HCT116 (cell line): Measurements from ENCODE around the gene FAM219A. TPM values are rescaled to one million over a fixed set of nuclear protein-coding genes. Genes with fewer than 3 reads are reported as not detected.
"Not testable (repeated sequence)": the region's sequence is repeated elsewhere in the genome, so short reads cannot be mapped to it uniquely, and the experiment has no call there.

Experiments used
- ATAC-seq: fragments of 200-7000 bp; cut with Tn5 transposase; 2 replicates; pipeline ENCODE4 v1.9.1; 2020; ENCODE audit warnings: mild to moderate bottlenecking, moderate library complexity
- BruUV-seq: library from RNA; stranded (reverse); fragments of 400-500 nt; replicated peaks from 2 replicates; lab custom pipeline; 2021; lab: Mats Ljungman, UMichigan
- CTCF ChIA-PET: fragments of 300-600 bp; sonication (Branson Sonifier 250); formaldehyde crosslinking; loops from one replicate; lab custom pipeline; 2021; ENCODE audit warnings: antibody characterized with exemption; lab: Charles Lee
- POLR2A ChIA-PET: fragments of 300-600, 350-600 bp; sonication (Branson Sonifier 250); formaldehyde crosslinking; loops from one replicate; lab custom pipeline; 2021; ENCODE audit warnings: antibody characterized with exemption; lab: Charles Lee
- RAD21 ChIA-PET, 2 experiments: fragments of 300-600 bp; sonication (Branson Sonifier 250); formaldehyde crosslinking; loops; one replicate each; lab custom pipeline; 2023; ENCODE audit warnings: low total read pairs in 2 of 2; ENCODE audit not compliant: uncharacterized antibody in 2 of 2, unreplicated experiment in 2 of 2, low non-redundant PET in 1 of 2; lab: Charles Lee
- DNase-seq: peaks from one replicate; pipeline ENCODE4 v3.0.0-alpha.2; 2010; ENCODE audit warnings: low read depth, low spot score
- H2AFZ ChIP-seq: fragments of 200-600 bp; shearing (Covaris generic), sonication (generic); 2 replicates; pipeline ENCODE4 v1.6.1; 2017; ENCODE audit warnings: low read depth, mixed run types, mixed read lengths, antibody characterized with exemption, low read length; ENCODE audit not compliant: poor library complexity, severe bottlenecking
- H3K27ac ChIP-seq: 2 replicates; pipeline ENCODE4 v1.5.1; 2012; ENCODE audit warnings: low read depth, low read length
- H3K27me3 ChIP-seq: fragments of 200-600 bp; sonication (generic); 2 replicates; pipeline ENCODE4 v1.6.1; 2016; ENCODE audit warnings: mixed run types, low read length, mixed read lengths; ENCODE audit not compliant: insufficient read depth
- H3K36me3 ChIP-seq, 2 experiments: fragments of 200-500 bp in 1 of 2; fragments of 200-600 bp in 1 of 2; sonication (Bioruptor generic) in 1 of 2; sonication (generic) in 1 of 2; 2 replicates each; pipeline versions ENCODE4 v1.5.1 to v1.6.1; 2014 to 2016; ENCODE audit warnings: low read length in 2 of 2, inconsistent platforms in 1 of 2, mixed read lengths in 1 of 2, mixed run types in 1 of 2; ENCODE audit not compliant: insufficient read depth in 2 of 2, control insufficient read depth in 1 of 2
- H3K4me1 ChIP-seq, 2 experiments: fragments of 200-600 bp in 1 of 2; sonication (generic) in 1 of 2; 2 replicates each; pipeline versions ENCODE4 v1.5.1 to v1.6.1; 2012 to 2017; ENCODE audit warnings: low read length in 2 of 2, inconsistent platforms in 1 of 2, mild to moderate bottlenecking in 1 of 2, mixed read lengths in 1 of 2, mixed run types in 1 of 2, moderate library complexity in 1 of 2; ENCODE audit not compliant: insufficient read depth in 2 of 2, control insufficient read depth in 1 of 2
- H3K4me2 ChIP-seq: fragments of 200-600 bp; sonication (generic); 2 replicates; pipeline ENCODE4 v1.6.1; 2017; ENCODE audit warnings: mixed run types, low read length, mixed read lengths
- H3K4me3 ChIP-seq, 2 experiments: fragments of 200-600 bp in 1 of 2; sonication (generic) in 1 of 2; replicated peaks in 1 of 2; 2 replicates each; pipeline ENCODE4 v1.5.1; 2011 to 2016; ENCODE audit warnings: low read length in 2 of 2, control low read depth in 1 of 2, low read depth in 1 of 2, mild to moderate bottlenecking in 1 of 2, mixed read lengths in 1 of 2, mixed run types in 1 of 2
- H3K79me2 ChIP-seq: fragments of 200-600 bp; sonication (generic); 2 replicates; pipeline ENCODE4 v1.6.1; 2017; ENCODE audit warnings: mild to moderate bottlenecking, mixed run types, low read length, moderate library complexity, mixed read lengths; ENCODE audit not compliant: insufficient read depth
- H3K9ac ChIP-seq: fragments of 200-600 bp; sonication (generic); 2 replicates; pipeline ENCODE4 v1.6.1; 2016; ENCODE audit warnings: low read length, mixed read lengths
- H3K9me2 ChIP-seq: fragments of 200-600 bp; sonication (generic), shearing (Covaris generic); 2 replicates; pipeline ENCODE4 v1.6.1; 2017; ENCODE audit warnings: mixed run types, mild to moderate bottlenecking, moderate library complexity; ENCODE audit not compliant: insufficient read depth
- H3K9me3 ChIP-seq, 2 experiments: fragments of 200-500 bp in 1 of 2; fragments of 200-600 bp in 1 of 2; sonication (Bioruptor generic) in 1 of 2; sonication (generic) in 1 of 2; 2 replicates each; pipeline ENCODE4 v1.6.1; 2014 to 2017; ENCODE audit warnings: low read length in 2 of 2, mixed read lengths in 2 of 2, inconsistent platforms in 1 of 2, low read depth in 1 of 2, mild to moderate bottlenecking in 1 of 2, mixed run types in 1 of 2, moderate library complexity in 1 of 2; ENCODE audit not compliant: control insufficient read depth in 1 of 2, insufficient read depth in 1 of 2
- H4K20me1 ChIP-seq: fragments of 200-600 bp; sonication (generic), shearing (Covaris generic); 2 replicates; pipeline ENCODE4 v1.6.1; 2017; ENCODE audit warnings: mixed run types, mild to moderate bottlenecking, moderate library complexity; ENCODE audit not compliant: insufficient read depth
- ATF3 ChIP-seq: IDR thresholded peaks from 2 replicates; pipeline ENCODE4 v1.6.1; 2012
- CBX3 ChIP-seq: IDR thresholded peaks from 2 replicates; pipeline ENCODE4 v1.6.1; 2012; ENCODE audit warnings: low read depth
- CTCF ChIP-seq, 3 experiments: fragments of 200-600 bp in 1 of 3; sonication (generic) in 1 of 3; IDR thresholded peaks in 2 of 3; conservative IDR thresholded peaks in 1 of 3; 2 replicates each; pipeline ENCODE4 v1.5.1; 2012 to 2017; ENCODE audit warnings: low read depth in 2 of 3, low read length in 2 of 3, antibody characterized with exemption in 1 of 3, borderline replicate concordance in 1 of 3, control low read depth in 1 of 3, mild to moderate bottlenecking in 1 of 3, mixed read lengths in 1 of 3, mixed run types in 1 of 3, moderate library complexity in 1 of 3; ENCODE audit not compliant: insufficient read depth in 1 of 3
- EGR1 ChIP-seq: IDR thresholded peaks from 2 replicates; pipeline ENCODE4 v1.6.1; 2012; ENCODE audit warnings: low read depth
- ELF1 ChIP-seq: IDR thresholded peaks from 2 replicates; pipeline ENCODE4 v1.6.1; 2012; ENCODE audit warnings: low read depth, borderline replicate concordance
- EZH2 ChIP-seq: fragments of 200-600 bp; sonication (generic); IDR thresholded peaks from 2 replicates; pipeline ENCODE4 v1.6.1; 2017; ENCODE audit warnings: antibody characterized with exemption, mixed run types
- EZH2phosphoT487 ChIP-seq: fragments of 200-600 bp; IDR thresholded peaks from 2 replicates; pipeline ENCODE4 v1.6.1; 2018; ENCODE audit warnings: antibody characterized with exemption, borderline replicate concordance
- FOSL1 ChIP-seq: IDR thresholded peaks from 2 replicates; pipeline ENCODE4 v1.6.1; 2012; ENCODE audit warnings: low read depth
- JUND ChIP-seq: IDR thresholded peaks from 2 replicates; pipeline ENCODE4 v1.6.1; 2012
- MAX ChIP-seq: IDR thresholded peaks from 2 replicates; pipeline ENCODE4 v1.6.1; 2012
- POLR2AphosphoS5 ChIP-seq: IDR thresholded peaks from 2 replicates; pipeline ENCODE4 v1.6.1; 2011; ENCODE audit warnings: mild to moderate bottlenecking, low read depth, low read length, moderate library complexity
- RAD21 ChIP-seq: IDR thresholded peaks from 2 replicates; pipeline ENCODE4 v1.6.1; 2012; ENCODE audit warnings: low read depth, mild to moderate bottlenecking
- SRF ChIP-seq: IDR thresholded peaks from 2 replicates; pipeline ENCODE4 v1.6.1; 2012; ENCODE audit warnings: low read depth
- ZBTB33 ChIP-seq: IDR thresholded peaks from 2 replicates; pipeline ENCODE4 v1.6.1; 2011; ENCODE audit warnings: mild to moderate bottlenecking, low read length, moderate library complexity; ENCODE audit not compliant: insufficient replicate concordance; ENCODE audit errors: extremely low read depth
- ZFX ChIP-seq: fragments of 450-650 bp; IDR thresholded peaks from 2 replicates; pipeline ENCODE4 v1.6.1; 2017
- ZNF274 ChIP-seq: fragments of 200-500 bp; sonication (Bioruptor generic); IDR thresholded peaks from 2 replicates; pipeline ENCODE4 v1.6.1; 2014; ENCODE audit warnings: mild to moderate bottlenecking, low read depth, low read length, inconsistent platforms
- intact Hi-C: fragments of 100-400 bp; cut with micrococcal nuclease; formaldehyde crosslinking; loops from 2 replicates; pipeline ENCODE4 v1.10.0; 2022
- total RNA-seq: library from RNA; stranded (reverse); gene quantifications from one replicate; pipeline ENCODE4 v1.2.1, GENCODE V29; 2021; ENCODE audit not compliant: unreplicated experiment

The FAM219A gene
- total RNA-seq, 1 experiment from 2014 or later, result 13.4 TPM

- no peak overlapping the region for H2AFZ ChIP-seq
- no peaks in the 10 kb centered on the region; a peak in 1 of 4 replicates for H3K4me1 ChIP-seq
- ATAC-seq (no peak), DNase-seq (no peak)
- no peaks in the 10 kb centered on the region for H3K9me3 ChIP-seq
- POLR2A ChIA-PET, result interaction anchor here (1.6 kb wide), 1 partner anchor 10 kb away, joined by 3 read pairs; no protein-coding TSS in a partner anchor
- TF ChIP-seq CBX3, result no peak
- TF ChIP-seq ZFX, result no peak
- no peak for TF ChIP-seq EGR1
- TF ChIP-seq ATF3, result no peak
- TF ChIP-seq ZBTB33, result no peak
- no peak for TF ChIP-seq EZH2phosphoT487
- TF ChIP-seq ELF1, result no peak
- no peak for TF ChIP-seq SRF
- no peak for TF ChIP-seq EZH2
- TF ChIP-seq JUND, result no peak
- TF ChIP-seq MAX, result no peak
- TF ChIP-seq RAD21, result no peak
- no peak for TF ChIP-seq FOSL1
- TF ChIP-seq ZNF274, result no peak
- TF ChIP-seq POLR2AphosphoS5, result no peak
- TF ChIP-seq CTCF (IDR thresholded peaks at IDR 0.05 in 2 of 3, conservative IDR thresholded peaks at IDR 0.05 in 1 of 3; ENCODE audit: borderline replicate concordance in 1 of 3, insufficient read depth in 1 of 3, low read depth in 2 of 3, low read length in 2 of 3), result no peak
- no peak overlapping the region for H3K27ac ChIP-seq
- no peaks in the 10 kb centered on the region for H3K9me2 ChIP-seq
- CTCF ChIA-PET, result interaction anchor here (0.5 to 1.2 kb wide), 3 partner anchors 63 to 940 kb away, joined by 3 to 5 read pairs (median 3); no protein-coding TSS in a partner anchor
- no peaks in the 10 kb centered on the region for H4K20me1 ChIP-seq
- no peaks in the 10 kb centered on the region for H3K27me3 ChIP-seq
- RAD21 ChIA-PET, result no interaction called here
- H3K36me3 ChIP-seq, result no peaks in the 10 kb centered on the region
- no TSS peak for BruUV-seq
- intact Hi-C loops, result no loop called here
- H3K79me2 ChIP-seq, result no peaks in the 10 kb centered on the region; the same call in 1 of the 2 replicates
- H3K4me2 ChIP-seq, result no peak overlapping the region
- H3K9ac ChIP-seq, result no peak overlapping the region
- no peak overlapping the region for H3K4me3 ChIP-seq
Observed at GRCh38 chr9:34440017-34440416, 18.4 kb downstream of the FAM219A start.

GRCh38 chr9:34438465-34438864 is 19.9 kb downstream of the FAM219A start:
- H4K20me1 ChIP-seq, H3K79me2 ChIP-seq, H3K27ac ChIP-seq, POLR2A ChIA-PET, H3K36me3 ChIP-seq, H3K9ac ChIP-seq, H3K4me2 ChIP-seq, H3K4me3 ChIP-seq, H3K9me2 ChIP-seq, H2AFZ ChIP-seq, BruUV-seq, H3K4me1 ChIP-seq, ATAC-seq, H3K9me3 ChIP-seq, H3K27me3 ChIP-seq, intact Hi-C loops: not testable (repeated sequence)
- ChIA-PET CTCF (interaction anchor here (1.2 to 1.8 kb wide), 5 partner anchors 25 to 165 kb away, joined by 3 to 7 read pairs (median 5); no protein-coding TSS in a partner anchor), RAD21 (interaction anchor here in 1 of 2 experiments (1.3 kb wide), 1 partner anchor 153 kb away, joined by 3 read pairs; no protein-coding TSS in a partner anchor)
- DNase-seq, result peak; percentile 6
